ENCODE data around the gene MTHFSD.
A peak's percentile ranks its signal among the peaks of the same experiment; 100 is the strongest.

Gene MTHFSD

GRCh38 chr16:86508028-86508946 is 46.7 kb downstream of the MTHFSD start:
- Histone ChIP-seq H3K4me3 (ENCODE audit: severe bottlenecking) (no peak overlapping the region), H3K27ac (ENCODE audit: poor library complexity, severe bottlenecking) (no peak overlapping the region), H3K4me1 (ENCODE audit: insufficient read depth, poor library complexity, severe bottlenecking) (no peaks in the 10 kb centered on the region), H3K36me3 (ENCODE audit: low read depth) (no peaks in the 10 kb centered on the region), H3K27me3 (ENCODE audit: insufficient read depth, poor library complexity, severe bottlenecking) (peaks cover 99% of the 10 kb centered on the region), H3K9me3 (ENCODE audit: severe bottlenecking) (no peaks in the 10 kb centered on the region)
- DNase-seq (ENCODE audit: low spot score) (peak; percentile 60), ATAC-seq (ENCODE audit: low read depth) (no peak)
- TF ChIP-seq CTCF (IDR thresholded peaks at IDR 0.05; ENCODE audit: poor library complexity, severe bottlenecking): no peak

GRCh38 chr16:86507173-86508027 is 47.6 kb downstream of the MTHFSD start:
- Histone ChIP-seq H3K27ac (ENCODE audit: poor library complexity, severe bottlenecking) (no peak overlapping the region), H3K27me3 (ENCODE audit: insufficient read depth, poor library complexity, severe bottlenecking) (peaks cover 99% of the 10 kb centered on the region), H3K36me3 (ENCODE audit: low read depth) (no peaks in the 10 kb centered on the region), H3K4me3 (ENCODE audit: severe bottlenecking) (no peak overlapping the region), H3K4me1 (ENCODE audit: insufficient read depth, poor library complexity, severe bottlenecking) (no peaks in the 10 kb centered on the region), H3K9me3 (ENCODE audit: severe bottlenecking) (no peaks in the 10 kb centered on the region)
- DNase-seq (ENCODE audit: low spot score) (peak; percentile 51), ATAC-seq (ENCODE audit: low read depth) (no peak)
- no peak for TF ChIP-seq CTCF (IDR thresholded peaks at IDR 0.05; ENCODE audit: poor library complexity, severe bottlenecking)

- H3K27ac ChIP-seq (ENCODE audit: poor library complexity, severe bottlenecking): no peak overlapping the region
- no peaks in the 10 kb centered on the region for H3K9me3 ChIP-seq (ENCODE audit: severe bottlenecking)
- DNase-seq (ENCODE audit: low spot score): no peak
- no peak for ATAC-seq (ENCODE audit: low read depth)
- H3K4me3 ChIP-seq (ENCODE audit: severe bottlenecking): no peak overlapping the region
- H3K4me1 ChIP-seq (ENCODE audit: insufficient read depth, poor library complexity, severe bottlenecking): no peaks in the 10 kb centered on the region
- TF ChIP-seq CTCF (IDR thresholded peaks at IDR 0.05; ENCODE audit: poor library complexity, severe bottlenecking): no peak
- H3K27me3 ChIP-seq (ENCODE audit: insufficient read depth, poor library complexity, severe bottlenecking): peaks cover 99% of the 10 kb centered on the region
- no peaks in the 10 kb centered on the region for H3K36me3 ChIP-seq (ENCODE audit: low read depth)
These were observed 48.9 kb downstream of the MTHFSD start for GRCh38 chr16:86505899-86506864.

- H3K27me3 ChIP-seq (ENCODE audit: insufficient read depth, poor library complexity, severe bottlenecking): peaks cover 99% of the 10 kb centered on the region
- no peaks in the 10 kb centered on the region for H3K36me3 ChIP-seq (ENCODE audit: low read depth)
- TF ChIP-seq CTCF (IDR thresholded peaks at IDR 0.05; ENCODE audit: poor library complexity, severe bottlenecking): no peak
- no peaks in the 10 kb centered on the region for H3K9me3 ChIP-seq (ENCODE audit: severe bottlenecking)
- no peak overlapping the region for H3K27ac ChIP-seq (ENCODE audit: poor library complexity, severe bottlenecking)
- no peak overlapping the region for H3K4me3 ChIP-seq (ENCODE audit: severe bottlenecking)
- DNase-seq (ENCODE audit: low spot score): no peak
- no peak for ATAC-seq (ENCODE audit: low read depth)
- no peaks in the 10 kb centered on the region for H3K4me1 ChIP-seq (ENCODE audit: insufficient read depth, poor library complexity, severe bottlenecking)
These were observed 49.7 kb downstream of the MTHFSD start for GRCh38 chr16:86505185-86505898.
